ENCODE measurements around the gene IPO5. TPM values are rescaled to one million over a fixed set of nuclear protein-coding genes. Genes with fewer than 3 reads are reported as not detected.
A peak's percentile ranks its signal among the peaks of the same experiment; 100 is the strongest.
"Not testable (repeated sequence)": the region's sequence is repeated elsewhere in the genome, so short reads cannot be mapped to it uniquely, and the experiment has no call there.

The IPO5 gene
- total RNA-seq, 1 donor from 2014 or later: 302 TPM

- FAIRE-seq (no peak), DNase-seq (ENCODE audit: low spot score in 2 of 2) (no peak)
Observed at GRCh38 chr13:97946951-97947588, 6.4 kb upstream of the IPO5 start.

- DNase-seq (ENCODE audit: low spot score in 2 of 2): no peak
- no peak for FAIRE-seq
Observed at GRCh38 chr13:97948041-97948440, 5.4 kb upstream of the IPO5 start.

GRCh38 chr13:97949316-97949715, 4.2 kb upstream of the IPO5 start:
- DNase-seq (ENCODE audit: low spot score in 2 of 2); FAIRE-seq: not testable (repeated sequence)

- no peak for DNase-seq (ENCODE audit: low spot score in 2 of 2)
- no peak for FAIRE-seq
Observed at GRCh38 chr13:97951376-97951775, 2.1 kb upstream of the IPO5 start.

- DNase-seq (ENCODE audit: low spot score in 2 of 2); FAIRE-seq: not testable (repeated sequence)
Observed at GRCh38 chr13:97952831-97953230, 644 bp upstream of the IPO5 start.

- no peak for FAIRE-seq
- DNase-seq (ENCODE audit: low spot score in 2 of 2): no peak
Observed at GRCh38 chr13:97961340-97961739, 7.9 kb downstream of the IPO5 start.

GRCh38 chr13:97962887-97963286, 9.4 kb downstream of the IPO5 start:
- FAIRE-seq (no peak), DNase-seq (ENCODE audit: low spot score in 2 of 2) (no peak)

- DNase-seq (ENCODE audit: low spot score in 2 of 2): no peak
- FAIRE-seq: no peak
Observed at GRCh38 chr13:97967226-97967625, 13.8 kb downstream of the IPO5 start.

GRCh38 chr13:97967948-97968347, 14.5 kb downstream of the IPO5 start:
- DNase-seq (ENCODE audit: low spot score in 2 of 2): no peak
- FAIRE-seq: no peak

GRCh38 chr13:97971519-97971918, 18.0 kb downstream of the IPO5 start:
- FAIRE-seq: no peak
- no peak for DNase-seq (ENCODE audit: low spot score in 2 of 2)

GRCh38 chr13:97974773-97975172, 21.3 kb downstream of the IPO5 start:
- no peak for DNase-seq (ENCODE audit: low spot score in 2 of 2)
- no peak for FAIRE-seq

- FAIRE-seq (no peak), DNase-seq (ENCODE audit: low spot score in 2 of 2) (peak in 1 of 2 donors; percentile 33)
Observed at GRCh38 chr13:97975280-97975847, 21.9 kb downstream of the IPO5 start.

- FAIRE-seq (no peak), DNase-seq (ENCODE audit: low spot score in 2 of 2) (peak; percentile 96 to 98)
Observed at GRCh38 chr13:97975848-97976609, 22.6 kb downstream of the IPO5 start.

- FAIRE-seq (no peak), DNase-seq (ENCODE audit: low spot score in 2 of 2) (peak in 1 of 2 donors; percentile 22)
Observed at GRCh38 chr13:97976610-97977521, 23.4 kb downstream of the IPO5 start.

- DNase-seq (ENCODE audit: low spot score in 2 of 2) (no peak), FAIRE-seq (no peak)
Observed at GRCh38 chr13:97977982-97978381, 24.5 kb downstream of the IPO5 start.

GRCh38 chr13:97978651-97979050, 25.2 kb downstream of the IPO5 start:
- FAIRE-seq: no peak
- DNase-seq (ENCODE audit: low spot score in 2 of 2): no peak

- FAIRE-seq (no peak), DNase-seq (ENCODE audit: low spot score in 2 of 2) (no peak)
Observed at GRCh38 chr13:97979051-97979450, 25.6 kb downstream of the IPO5 start.

GRCh38 chr13:97979556-97979955, 26.1 kb downstream of the IPO5 start:
- no peak for DNase-seq (ENCODE audit: low spot score in 2 of 2)
- no peak for FAIRE-seq

GRCh38 chr13:97982286-97982685, 28.8 kb downstream of the IPO5 start:
- FAIRE-seq: no peak
- no peak for DNase-seq (ENCODE audit: low spot score in 2 of 2)

- FAIRE-seq: no peak
- DNase-seq (ENCODE audit: low spot score in 2 of 2): no peak
Observed at GRCh38 chr13:97986835-97987234, 33.4 kb downstream of the IPO5 start.

GRCh38 chr13:97999653-98000052, 46.2 kb downstream of the IPO5 start:
- DNase-seq (ENCODE audit: low spot score in 2 of 2): no peak
- no peak for FAIRE-seq

Data from frontal cortex (tissue), 4 donors.